SK-N-MC (cell line): ENCODE results near the gene AIP.
"Not testable (repeated sequence)": the region's sequence is repeated elsewhere in the genome, so short reads cannot be mapped to it uniquely, and the experiment has no call there.

Experiments
- DNase-seq: peaks from one replicate; pipeline ENCODE4 v3.0.0-alpha.2; 2011; ENCODE audit warnings: low read depth, low spot score
- H3K27ac ChIP-seq: fragments of 200-600 bp; sonication (generic); 2 replicates; pipeline ENCODE4 v1.5.1; 2016; ENCODE audit warnings: mixed run types
- H3K36me3 ChIP-seq: fragments of 200-600 bp; sonication (generic); 2 replicates; pipeline ENCODE4 v1.6.1; 2017; ENCODE audit warnings: antibody characterized with exemption, low read length, mixed read lengths; ENCODE audit not compliant: insufficient read depth
- H3K4me3 ChIP-seq: fragments of 200-600 bp; sonication (generic); 2 replicates; pipeline ENCODE4 v1.5.1; 2016
- H3K9ac ChIP-seq: fragments of 200-600 bp; sonication (generic); 2 replicates; pipeline ENCODE4 v1.8.0; 2017; ENCODE audit warnings: mixed run types, mixed read lengths; ENCODE audit not compliant: insufficient read length
- H3K9me3 ChIP-seq: fragments of 200-600 bp; sonication (generic); 2 replicates; pipeline ENCODE4 v1.6.1; 2017; ENCODE audit warnings: low read depth, mild to moderate bottlenecking, antibody characterized with exemption, low read length, moderate library complexity, mixed read lengths
- EZH2 ChIP-seq: fragments of 200-600 bp; sonication (generic); IDR thresholded peaks from one replicate; pipeline ENCODE4 v1.6.1; 2017; ENCODE audit warnings: antibody characterized with exemption
- FOXP2 ChIP-seq: optimal IDR thresholded peaks from 2 replicates; pipeline ENCODE3; 2011; ENCODE audit warnings: mild to moderate bottlenecking, moderate library complexity; ENCODE audit not compliant: insufficient read depth; ENCODE audit errors: extremely low read length, control extremely low read depth
- POLR2AphosphoS5 ChIP-seq: IDR thresholded peaks from 2 replicates; pipeline ENCODE4 v1.6.1; 2012; ENCODE audit warnings: mild to moderate bottlenecking, low read depth, low read length, borderline replicate concordance

AIP gene

GRCh38 chr11:67465189-67465510, 17.7 kb upstream of the AIP start:
- Histone ChIP-seq H3K36me3 (no peaks in the 10 kb centered on the region), H3K4me3 (peak overlapping the region; percentile 94), H3K9ac (peak overlapping the region; percentile 86), H3K9me3 (no peaks in the 10 kb centered on the region), H3K27ac (no peak overlapping the region; the same call in 1 of the 2 replicates)
- DNase-seq, result no peak
- no peak for TF ChIP-seq EZH2

- H3K9ac ChIP-seq, H3K36me3 ChIP-seq, DNase-seq, H3K9me3 ChIP-seq, H3K27ac ChIP-seq: not testable (repeated sequence)
- peak overlapping the region; percentile 94 for H3K4me3 ChIP-seq
These were observed 17.3 kb upstream of the AIP start for GRCh38 chr11:67465530-67465929.

- no peaks in the 10 kb centered on the region for H3K9me3 ChIP-seq
- no peak for DNase-seq
- no peak for TF ChIP-seq EZH2
- TF ChIP-seq FOXP2, result no peak
- TF ChIP-seq POLR2AphosphoS5, result 0 out of 2 replicates have a peak, but pooled peaks have one; percentile 4
- H3K9ac ChIP-seq, result no peak overlapping the region
- H3K4me3 ChIP-seq, result no peak overlapping the region
- H3K27ac ChIP-seq, result no peak overlapping the region
- no peaks in the 10 kb centered on the region for H3K36me3 ChIP-seq
These were observed 16.5 kb upstream of the AIP start for GRCh38 chr11:67466367-67466766.

GRCh38 chr11:67466962-67467771, 15.7 kb upstream of the AIP start:
- no peaks in the 10 kb centered on the region for H3K9me3 ChIP-seq
- no peak overlapping the region for H3K4me3 ChIP-seq
- no peak overlapping the region for H3K9ac ChIP-seq

GRCh38 chr11:67468056-67468455, 14.8 kb upstream of the AIP start:
- H3K9ac ChIP-seq, result peak overlapping the region; percentile 82
- H3K36me3 ChIP-seq, result no peaks in the 10 kb centered on the region
- no peak for TF ChIP-seq POLR2AphosphoS5
- TF ChIP-seq FOXP2, result no peak
- TF ChIP-seq EZH2, result no peak
- peak overlapping the region; percentile 91 for H3K4me3 ChIP-seq
- no peak overlapping the region for H3K27ac ChIP-seq
- H3K9me3 ChIP-seq, result no peaks in the 10 kb centered on the region
- no peak for DNase-seq

More at GRCh38 chr11:67466962-67467771, 15.7 kb upstream of the AIP start:
- no peaks in the 10 kb centered on the region for H3K36me3 ChIP-seq
- no peak for TF ChIP-seq POLR2AphosphoS5
- TF ChIP-seq FOXP2, result no peak
- TF ChIP-seq EZH2, result no peak
- no peak for DNase-seq
- no peak overlapping the region for H3K27ac ChIP-seq

GRCh38 chr11:67468456-67468758, 14.4 kb upstream of the AIP start:
- TF ChIP-seq POLR2AphosphoS5 (no peak), FOXP2 (no peak), EZH2 (no peak)
- Histone ChIP-seq H3K9ac (peak overlapping the region; percentile 82), H3K27ac (no peak overlapping the region), H3K9me3 (no peaks in the 10 kb centered on the region), H3K4me3 (peak overlapping the region; percentile 91), H3K36me3 (no peaks in the 10 kb centered on the region)
- DNase-seq, result no peak

- Histone ChIP-seq H3K36me3 (no peaks in the 10 kb centered on the region), H3K27ac (peak within 1 kb of the TSS; percentile 19; the same call in 1 of the 2 replicates), H3K9me3 (no peaks in the 10 kb centered on the region), H3K4me3 (peak within 1 kb of the TSS; percentile 91), H3K9ac (peak within 1 kb of the TSS; percentile 83)
- peak; percentile 72 for TF ChIP-seq FOXP2
- peak; percentile 86 for TF ChIP-seq POLR2AphosphoS5
- no peak for TF ChIP-seq EZH2
- no peak for DNase-seq
These were observed 13.9 kb upstream of the AIP start, which contains the start of gene TMEM134 for GRCh38 chr11:67468759-67469507. Gene TMEM134 (minus strand): TSS chr11:67469251. CDS start chr11:67469192, 59 bp downstream.

- H3K9ac ChIP-seq, result peak overlapping the region; percentile 83
- no peaks in the 10 kb centered on the region for H3K9me3 ChIP-seq
- no peak for DNase-seq
- H3K36me3 ChIP-seq, result no peaks in the 10 kb centered on the region
- H3K27ac ChIP-seq, result peak overlapping the region; percentile 19; the same call in 1 of the 2 replicates
- TF ChIP-seq EZH2 (no peak), FOXP2 (no peak), POLR2AphosphoS5 (no peak)
- H3K4me3 ChIP-seq, result peak overlapping the region; percentile 91
These were observed 13.4 kb upstream of the AIP start for GRCh38 chr11:67469508-67469811.
